NCI-H1417 (cell line): ENCODE results near the gene CES2.
"Not testable (repeated sequence)": the region's sequence is repeated elsewhere in the genome, so short reads cannot be mapped to it uniquely, and the experiment has no call there.

Experiments used
- DNase-seq, 3 experiments: peaks; one replicate each; lab custom pipeline; 2025; lab: John Stamatoyannopoulos, UW

Gene CES2

DNA sequence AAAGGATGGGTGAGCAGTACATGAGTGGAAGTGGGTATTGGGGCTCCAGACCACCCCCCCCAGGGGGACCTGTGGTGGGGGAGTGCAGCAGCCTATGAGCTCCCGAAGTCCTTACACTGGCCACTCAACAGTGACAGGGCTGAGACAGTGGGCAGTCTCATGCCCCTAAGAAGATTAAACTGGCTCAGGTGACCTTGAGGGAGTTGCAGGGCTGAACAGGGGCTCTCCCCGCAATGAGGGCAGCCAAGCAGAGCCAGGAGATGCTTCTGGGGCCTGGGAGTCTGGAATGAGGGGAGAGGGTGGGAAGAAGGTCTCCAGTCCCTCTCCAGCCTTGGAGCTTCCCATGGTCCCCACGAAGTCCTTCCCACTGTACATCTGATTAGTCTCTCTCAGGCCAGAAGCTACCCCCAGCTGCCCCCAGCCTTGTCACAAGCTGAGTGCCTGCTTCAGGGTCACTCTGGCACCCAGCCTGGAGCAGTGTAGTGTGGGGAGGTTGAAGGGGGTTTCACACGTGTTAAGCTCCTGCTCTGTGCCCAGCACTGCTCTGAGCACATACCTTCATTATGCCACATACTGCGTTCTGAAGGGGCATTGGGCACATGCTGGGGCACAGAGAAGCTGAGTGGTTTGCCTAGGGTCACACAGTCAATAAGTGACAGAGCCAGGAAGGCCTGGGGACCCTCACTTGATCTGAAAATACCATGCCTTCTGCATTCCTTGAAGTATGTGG lies 15.6 kb upstream of the CES2 start:
- DNase-seq = no peak

GRCh38 chr16:66920299-66920590 lies 15.1 kb upstream of the CES2 start:
- no peak for DNase-seq

GRCh38 chr16:66920924-66921680 lies 14.2 kb upstream of the CES2 start:
- no peak for DNase-seq

- no peak for DNase-seq
These were observed 13.4 kb upstream of the CES2 start for GRCh38 chr16:66921729-66922450.

- peak in 2 of 3 experiments; percentile 6 to 15 for DNase-seq
These were observed 12.0 kb upstream of the CES2 start for GRCh38 chr16:66923247-66923731.

GRCh38 chr16:66923866-66924265 lies 11.4 kb upstream of the CES2 start:
- no peak for DNase-seq

GRCh38 chr16:66924527-66925321 lies 10.6 kb upstream of the CES2 start:
- DNase-seq = no peak

DNA sequence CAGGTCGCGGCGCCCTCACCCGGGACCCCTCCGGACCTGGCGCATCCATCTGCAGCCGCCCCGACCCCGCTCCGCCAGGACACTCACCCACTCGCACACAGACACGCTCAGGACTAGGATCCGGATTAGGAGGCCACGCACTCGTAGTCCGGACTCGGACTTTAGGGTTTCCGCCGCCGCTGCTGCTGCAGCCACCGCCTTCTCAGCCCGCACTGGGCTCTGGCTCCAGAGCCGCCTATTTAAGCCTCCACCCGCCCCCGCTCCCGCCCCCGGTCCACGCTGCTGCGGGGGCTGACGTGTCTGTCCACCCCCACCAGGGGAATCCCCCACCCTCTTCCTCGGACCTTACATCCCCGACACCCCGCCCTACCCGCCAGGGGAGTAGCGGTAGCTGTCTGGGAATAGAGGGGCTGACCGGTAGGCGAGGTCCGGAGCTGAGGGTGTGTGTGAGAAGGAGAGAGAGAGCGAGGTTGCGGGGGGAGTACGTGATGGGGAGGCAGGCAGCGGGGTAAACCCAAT lies 9.9 kb upstream of the CES2 start, which contains the start of gene RRAD:
TSS of gene RRAD (minus strand) at position 214 of the 519 bp plus-strand sequence. CDS start 356 bp downstream, outside the sequence.
- DNase-seq = no peak

GRCh38 chr16:66926171-66926947 lies 9.0 kb upstream of the CES2 start:
- DNase-seq = peak in 1 of 3 experiments; percentile 9

DNA sequence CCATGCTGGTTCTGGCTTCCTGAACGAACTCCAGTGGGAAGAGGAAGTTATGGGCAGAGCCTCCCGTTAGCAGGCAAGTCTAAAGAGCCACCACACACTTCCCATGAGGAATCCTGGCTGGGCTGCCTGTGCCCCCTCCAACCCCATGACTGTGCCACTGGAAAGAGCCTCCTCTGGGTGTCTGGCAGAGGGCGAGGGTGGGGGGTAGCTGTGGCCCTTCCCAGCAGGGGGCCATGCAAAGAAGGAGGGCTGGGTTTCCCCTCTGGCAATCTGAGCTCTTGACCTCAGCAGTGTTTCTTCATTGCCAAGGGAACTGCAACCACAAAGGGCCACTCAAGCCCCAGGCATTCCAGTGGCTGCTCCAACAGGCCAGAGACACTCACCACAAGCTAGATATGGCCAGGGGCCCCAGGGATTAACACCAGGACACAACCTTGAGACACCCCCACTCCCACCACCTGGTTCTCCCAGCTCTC lies 8.3 kb upstream of the CES2 start:
- peak in 2 of 3 experiments; percentile 8 to 43 for DNase-seq

DNA sequence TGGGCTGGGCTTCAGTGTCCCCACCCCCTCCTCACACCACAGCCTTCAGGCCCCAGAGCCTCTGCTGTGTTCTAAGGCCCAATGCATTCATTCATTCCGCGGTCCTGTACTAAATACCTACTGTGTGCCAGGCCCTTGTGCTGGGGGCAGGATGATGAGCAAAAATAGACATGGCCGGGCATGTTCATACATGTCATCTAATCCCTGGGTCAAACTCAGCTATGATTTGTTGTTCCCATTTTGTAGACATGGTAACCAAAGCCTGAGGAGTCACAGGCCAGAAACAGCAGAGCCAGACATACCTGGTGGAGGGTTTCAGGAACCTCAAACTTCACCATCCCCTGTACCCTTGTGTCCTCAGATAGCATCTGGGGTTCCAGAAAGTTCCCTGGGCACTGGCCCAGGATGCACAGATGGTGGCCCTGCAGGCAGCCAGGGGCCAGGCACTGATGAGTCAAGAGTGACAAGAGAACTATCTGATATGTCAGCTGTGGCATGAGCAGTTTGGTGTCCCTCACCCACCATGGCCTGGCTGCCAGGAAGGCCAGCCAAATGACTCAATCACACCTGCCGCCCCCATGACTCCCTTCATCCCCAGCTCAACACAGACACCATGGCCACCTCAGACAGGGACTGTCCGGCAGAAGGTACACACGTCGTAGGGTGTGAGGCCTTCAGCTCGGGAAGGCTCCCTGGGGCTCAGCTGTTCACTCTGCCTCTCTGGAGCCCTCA lies 7.2 kb upstream of the CES2 start:
- DNase-seq = no peak

- no peak for DNase-seq
These were observed 6.5 kb upstream of the CES2 start for GRCh38 chr16:66928702-66929388.

- no peak for DNase-seq
These were observed 5.1 kb upstream of the CES2 start for GRCh38 chr16:66930189-66930588.

- no peak for DNase-seq
These were observed 3.7 kb upstream of the CES2 start for GRCh38 chr16:66931665-66932064.

GRCh38 chr16:66932076-66932475 lies 3.2 kb upstream of the CES2 start:
- DNase-seq = no peak

- DNase-seq = no peak
These were observed 1.6 kb upstream of the CES2 start for GRCh38 chr16:66933776-66934137.

GRCh38 chr16:66934138-66934838 lies 1.0 kb upstream of the CES2 start, which contains the start of gene CIAO2B:
CIAO2B (minus strand) TSS chr16:66934402; CDS start chr16:66934364, 38 bp downstream.
- peak; percentile 68 to 86 (median 81) for DNase-seq

DNA sequence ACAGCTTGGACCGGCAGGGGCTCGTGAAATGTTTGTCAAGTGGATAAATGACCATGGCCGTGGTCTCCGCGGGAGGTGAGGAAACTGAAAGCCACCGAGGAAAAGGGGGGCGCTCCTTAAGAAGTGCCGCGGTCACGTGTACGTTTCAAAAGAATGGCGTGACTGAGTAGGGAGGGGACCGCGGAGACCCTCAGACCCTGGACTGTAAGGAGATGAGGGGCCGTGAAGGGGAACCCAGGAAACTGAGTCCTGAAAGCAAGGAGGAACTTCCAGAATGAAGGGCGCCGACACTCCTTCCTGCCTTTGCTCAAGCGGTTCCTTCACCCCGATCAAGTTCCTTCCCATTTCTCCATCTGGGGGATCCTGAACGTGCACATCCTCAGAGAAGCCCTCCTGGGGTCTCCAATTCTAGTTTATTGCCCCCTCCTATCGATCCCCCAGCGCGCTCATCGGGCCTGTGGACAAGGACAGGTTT lies 440 bp upstream of the CES2 start:
- DNase-seq = not testable (repeated sequence)
